Upper lobe of left lung (tissue), 6 donors: ENCODE measurements around the gene RAI1. TPM values are rescaled to one million over a fixed set of nuclear protein-coding genes. Genes with fewer than 3 reads are reported as not detected.

Experiments used
- ATAC-seq, 2 donors: fragments of 200-7000 bp; cut with Tn5 transposase; one replicate each; pipeline ENCODE4 v1.9.1; 2022; ENCODE audit warnings: mild to moderate bottlenecking in 2 of 2, moderate library complexity in 2 of 2; ENCODE audit not compliant: low FRiP score in 2 of 2
- DNase-seq, 2 donors: peaks; one replicate each; pipeline ENCODE4 v3.0.0-alpha.2; 2019 to 2020
- H3K27ac ChIP-seq, 4 donors: fragments of 200-600 bp; sonication (generic); one replicate each; pipeline ENCODE4 v1.5.1; 2016 to 2019
- H3K27me3 ChIP-seq, 4 donors: fragments of 200-600 bp; sonication (generic); one replicate each; pipeline ENCODE4 v1.5.1; 2017 to 2019
- H3K36me3 ChIP-seq, 4 donors: fragments of 200-600 bp; sonication (generic); one replicate each; pipeline ENCODE4 v1.5.1; 2016 to 2019
- H3K4me1 ChIP-seq, 4 donors: fragments of 200-600 bp; sonication (generic); one replicate each; pipeline ENCODE4 v1.5.1; 2018 to 2019
- H3K4me3 ChIP-seq, 4 donors: fragments of 200-600 bp; sonication (generic); one replicate each; pipeline ENCODE4 v1.5.1; 2017 to 2019; ENCODE audit warnings: mild to moderate bottlenecking in 2 of 4, moderate library complexity in 1 of 4
- H3K9me3 ChIP-seq, 4 donors: fragments of 200-600 bp; sonication (generic); one replicate each; pipeline ENCODE4 v1.5.1; 2018 to 2019
- CTCF ChIP-seq, 6 experiments: fragments of 450-650 bp in 4 of 6; fragments of 200-600 bp in 2 of 6; sonication (generic) in 2 of 6; IDR thresholded peaks; one replicate each; pipeline ENCODE4 v1.5.1; 2016 to 2019; ENCODE audit warnings: antibody characterized with exemption in 6 of 6
- EP300 ChIP-seq, 4 donors: sonication (generic); formaldehyde crosslinking; IDR thresholded peaks; one replicate each; pipeline ENCODE4 v1.5.1; 2017; ENCODE audit warnings: antibody characterized with exemption in 4 of 4, control low read depth in 2 of 4
- POLR2A ChIP-seq, 4 donors: fragments of 450-650 bp; IDR thresholded peaks; one replicate each; pipeline ENCODE4 v1.5.1; 2016 to 2017; ENCODE audit warnings: antibody characterized with exemption in 4 of 4, mild to moderate bottlenecking in 2 of 4
- POLR2AphosphoS5 ChIP-seq, 2 donors: sonication (generic); formaldehyde crosslinking; IDR thresholded peaks; one replicate each; pipeline ENCODE4 v1.5.1; 2017; ENCODE audit warnings: antibody characterized with exemption in 2 of 2
- WGBS, 2 donors: methylation state at CpG; one replicate each; pipeline ENCODE4 v1.1.5; 2017 to 2018; 5-methylcytosine and 5-hydroxymethylcytosine counted together
- total RNA-seq, 6 donors: library from RNA; depleted of rRNA in 4 of 6; stranded (reverse); fragments of >200 nt in 4 of 6; gene quantifications; one replicate each; pipeline versions ENCODE4 v1.1.0 to v1.2.1, GENCODE V29; 2016 to 2021
- donor health status: DM: no; HTN: no; CAD: no; lungs with moderate emphysema.
- donor health status: DM: no; HTN: yes; CAD: no; lungs with severe emphysema.

The RAI1 gene
- total RNA-seq, 6 donors from 2014 or later: 33.8 to 76.6 (median 41.2) TPM

DNA sequence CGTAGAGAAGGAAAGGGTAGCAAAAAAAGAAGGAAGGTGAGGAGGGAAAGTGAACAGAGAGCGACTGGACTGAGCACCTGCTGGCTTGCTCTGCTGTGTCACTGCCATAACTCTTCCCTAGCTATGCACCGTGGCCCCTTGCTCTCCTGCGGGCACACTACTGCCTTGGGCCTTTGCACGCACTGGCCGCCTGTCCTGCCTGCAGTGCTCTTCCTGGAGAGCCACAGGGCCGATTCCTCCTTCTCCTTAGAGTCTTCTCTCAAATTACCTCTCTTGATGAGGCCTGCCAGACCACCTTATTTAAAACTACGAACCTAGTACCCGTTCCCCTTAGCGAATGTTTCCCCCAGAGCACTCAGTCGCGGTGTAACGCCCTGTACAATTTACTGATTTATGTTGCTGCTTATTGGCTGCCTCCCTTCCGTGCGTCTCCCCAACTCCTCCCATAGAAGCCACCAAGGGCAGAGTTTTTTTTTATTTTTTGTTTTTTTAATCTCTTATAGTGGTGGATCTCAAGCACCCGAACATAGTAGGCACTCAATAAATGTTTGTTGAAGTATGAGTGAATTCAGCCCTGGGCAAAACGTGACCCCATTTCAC is 70.3 kb downstream of the RAI1 start:
- no peaks in the 10 kb centered on the region for H3K36me3 ChIP-seq
- no peaks in the 10 kb centered on the region for H3K27me3 ChIP-seq
- ATAC-seq (no peak), DNase-seq (no peak)
- WGBS, 2 donors: 46 to 50% methylated on average over 17 of the region's 17 CpGs
- peak overlapping the region in 3 of 4 donors; percentile 47 to 60 (median 53) for H3K4me3 ChIP-seq
- no peaks in the 10 kb centered on the region for H3K9me3 ChIP-seq
- peaks cover 42 to 66% (median 47%) of the 10 kb centered on the region in 4 donors for H3K4me1 ChIP-seq
- H3K27ac ChIP-seq: peak overlapping the region; percentile 77 to 92 (median 88)
- TF ChIP-seq CTCF (IDR thresholded peaks at IDR 0.05) (no peak), POLR2A (IDR thresholded peaks at IDR 0.05) (no peak), EP300 (IDR thresholded peaks at IDR 0.05) (no peak), POLR2AphosphoS5 (IDR thresholded peaks at IDR 0.05) (no peak)

GRCh38 chr17:17752089-17752820 is 71.0 kb downstream of the RAI1 start:
- WGBS, 2 donors: 4 to 39% methylated on average over 4 to 47 of the region's 57 CpGs
- H3K27me3 ChIP-seq: no peaks in the 10 kb centered on the region
- peak overlapping the region; percentile 77 to 92 (median 88) for H3K27ac ChIP-seq
- H3K4me3 ChIP-seq: peak overlapping the region; percentile 23 to 60 (median 50)
- peak; percentile 97 for ATAC-seq
- peak; percentile 98 to 100 for DNase-seq
- no peaks in the 10 kb centered on the region for H3K36me3 ChIP-seq
- TF ChIP-seq POLR2AphosphoS5 (IDR thresholded peaks at IDR 0.05) (peak in 1 of 2 donors; percentile 5), CTCF (IDR thresholded peaks at IDR 0.05) (peak in 5 of 6 experiments; percentile 23 to 54 (median 28)), EP300 (IDR thresholded peaks at IDR 0.05) (peak in 1 of 4 donors; percentile 2), POLR2A (IDR thresholded peaks at IDR 0.05) (peak in 3 of 4 donors; percentile 24 to 69 (median 36))
- H3K9me3 ChIP-seq: no peaks in the 10 kb centered on the region
- H3K4me1 ChIP-seq: peaks cover 42 to 72% (median 47%) of the 10 kb centered on the region in 4 donors

DNA sequence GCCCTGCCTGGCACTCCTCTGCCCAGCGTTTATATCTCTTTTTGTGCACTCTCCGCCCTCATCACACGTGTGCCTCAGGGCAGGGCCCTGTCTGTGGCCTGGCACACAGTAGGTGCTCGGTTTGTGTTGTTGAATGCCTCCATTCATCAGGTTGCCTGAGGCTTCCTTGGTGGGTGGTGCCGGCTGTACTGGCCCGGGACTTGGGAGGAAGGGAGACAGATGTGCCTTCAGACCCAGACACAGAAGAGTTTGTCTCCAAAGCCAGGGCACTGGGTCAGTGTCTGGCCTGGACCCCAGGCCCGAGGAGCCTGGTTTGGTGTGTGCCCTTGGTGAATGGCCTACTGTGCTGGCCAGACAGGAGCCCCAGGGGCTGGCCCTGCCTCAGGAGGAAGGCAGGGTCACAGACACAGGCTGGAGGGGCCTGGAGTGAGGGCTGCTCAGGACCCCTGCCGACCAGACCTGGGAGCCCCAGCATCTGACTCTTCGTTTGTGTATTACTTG is 71.6 kb downstream of the RAI1 start:
- H3K27ac ChIP-seq: peak overlapping the region; percentile 77 to 92 (median 88)
- H3K4me3 ChIP-seq: peak overlapping the region in 3 of 4 donors; percentile 47 to 60 (median 53)
- TF ChIP-seq EP300 (IDR thresholded peaks at IDR 0.05): no peak
- no peak for TF ChIP-seq POLR2A (IDR thresholded peaks at IDR 0.05)
- no peak for TF ChIP-seq CTCF (IDR thresholded peaks at IDR 0.05)
- TF ChIP-seq POLR2AphosphoS5 (IDR thresholded peaks at IDR 0.05): no peak
- WGBS, 2 donors: 46 to 56% methylated on average over 6 to 9 of the region's 9 CpGs
- no peaks in the 10 kb centered on the region for H3K9me3 ChIP-seq
- H3K36me3 ChIP-seq: no peaks in the 10 kb centered on the region
- DNase-seq: peak in 1 of 2 donors; percentile 51
- no peaks in the 10 kb centered on the region for H3K27me3 ChIP-seq
- H3K4me1 ChIP-seq: peaks cover 42 to 78% (median 47%) of the 10 kb centered on the region in 4 donors
- no peak for ATAC-seq

- 72 to 89% methylated on average over 9 to 11 of the region's 11 CpGs for WGBS, 2 donors
- H3K27ac ChIP-seq: peak overlapping the region; percentile 3 to 65 (median 40)
- no peaks in the 10 kb centered on the region for H3K9me3 ChIP-seq
- no peak overlapping the region for H3K4me3 ChIP-seq
- no peaks in the 10 kb centered on the region for H3K27me3 ChIP-seq
- peaks cover 35 to 69% (median 37%) of the 10 kb centered on the region in 4 donors for H3K4me1 ChIP-seq
- ATAC-seq (peak in 1 of 2 donors; percentile 79), DNase-seq (peak in 1 of 2 donors; percentile 84)
- no peak for TF ChIP-seq CTCF (IDR thresholded peaks at IDR 0.05)
- TF ChIP-seq POLR2A (IDR thresholded peaks at IDR 0.05): peak in 1 of 4 donors; percentile 13
- no peaks in the 10 kb centered on the region for H3K36me3 ChIP-seq
Measured at GRCh38 chr17:17754719-17755686, 73.7 kb downstream of the RAI1 start.
